ENCODE results near the gene NENF.

- TF ChIP-seq, protein P1, sequence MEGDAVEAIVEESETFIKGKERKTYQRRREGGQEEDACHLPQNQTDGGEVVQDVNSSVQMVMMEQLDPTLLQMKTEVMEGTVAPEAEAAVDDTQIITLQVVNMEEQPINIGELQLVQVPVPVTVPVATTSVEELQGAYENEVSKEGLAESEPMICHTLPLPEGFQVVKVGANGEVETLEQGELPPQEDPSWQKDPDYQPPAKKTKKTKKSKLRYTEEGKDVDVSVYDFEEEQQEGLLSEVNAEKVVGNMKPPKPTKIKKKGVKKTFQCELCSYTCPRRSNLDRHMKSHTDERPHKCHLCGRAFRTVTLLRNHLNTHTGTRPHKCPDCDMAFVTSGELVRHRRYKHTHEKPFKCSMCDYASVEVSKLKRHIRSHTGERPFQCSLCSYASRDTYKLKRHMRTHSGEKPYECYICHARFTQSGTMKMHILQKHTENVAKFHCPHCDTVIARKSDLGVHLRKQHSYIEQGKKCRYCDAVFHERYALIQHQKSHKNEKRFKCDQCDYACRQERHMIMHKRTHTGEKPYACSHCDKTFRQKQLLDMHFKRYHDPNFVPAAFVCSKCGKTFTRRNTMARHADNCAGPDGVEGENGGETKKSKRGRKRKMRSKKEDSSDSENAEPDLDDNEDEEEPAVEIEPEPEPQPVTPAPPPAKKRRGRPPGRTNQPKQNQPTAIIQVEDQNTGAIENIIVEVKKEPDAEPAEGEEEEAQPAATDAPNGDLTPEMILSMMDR (IDR thresholded peaks at IDR 0.05 in 4 of 5, conservative IDR thresholded peaks at IDR 0.05 in 1 of 5): no peak
- no peak for TF ChIP-seq POLR2A (IDR thresholded peaks at IDR 0.05)
These were observed 4.6 kb downstream of the NENF start for GRCh38 chr1:212437179-212437798.

All from gastrocnemius medialis (tissue), 4 donors.